H9 (cell line): ENCODE data around the gene FMN1. TPM values are rescaled to one million over a fixed set of nuclear protein-coding genes. Genes with fewer than 3 reads are reported as not detected.

ENCODE experiments used
- DNase-seq: peaks from one replicate; pipeline ENCODE4 v3.0.0-alpha.2; 2017
- H2AFZ ChIP-seq: one replicate; pipeline ENCODE4 v1.6.1; 2013; ENCODE audit warnings: mild to moderate bottlenecking, low read length, control low read depth, moderate library complexity
- H2AK5ac ChIP-seq: 2 replicates; pipeline ENCODE4 v1.6.1; 2013; ENCODE audit warnings: low read length, control low read depth, mixed read lengths; ENCODE audit not compliant: insufficient read length
- H2BK120ac ChIP-seq: one replicate; pipeline ENCODE4 v1.6.1; 2013; ENCODE audit warnings: low read depth, mild to moderate bottlenecking, low read length, control low read depth, inconsistent platforms; ENCODE audit not compliant: poor library complexity, severe bottlenecking
- H2BK12ac ChIP-seq: 2 replicates; pipeline ENCODE4 v1.6.1; 2013; ENCODE audit warnings: low read length, control low read depth, mixed read lengths, low read depth; ENCODE audit not compliant: insufficient read length
- H2BK15ac ChIP-seq: 2 replicates; pipeline ENCODE4 v1.6.1; 2013; ENCODE audit warnings: low read depth, low read length, control low read depth
- H2BK20ac ChIP-seq: one replicate; pipeline ENCODE4 v1.6.1; 2013; ENCODE audit warnings: low read depth, mild to moderate bottlenecking, low read length, control low read depth, inconsistent platforms; ENCODE audit not compliant: poor library complexity, severe bottlenecking
- H2BK5ac ChIP-seq: 2 replicates; pipeline ENCODE4 v1.6.1; 2013; ENCODE audit warnings: low read length, control low read depth, mixed read lengths; ENCODE audit not compliant: insufficient read length
- H3K14ac ChIP-seq: 2 replicates; pipeline ENCODE4 v1.6.1; 2013; ENCODE audit warnings: low read length, control low read depth; ENCODE audit not compliant: insufficient read depth
- H3K18ac ChIP-seq: 2 replicates; pipeline ENCODE4 v1.6.1; 2013; ENCODE audit warnings: low read depth, mild to moderate bottlenecking, mixed read lengths, low read length, control low read depth; ENCODE audit not compliant: insufficient read length
- H3K23ac ChIP-seq: 2 replicates; pipeline ENCODE4 v1.6.1; 2013; ENCODE audit warnings: low read length, control low read depth, mixed read lengths, low read depth; ENCODE audit not compliant: insufficient read length
- H3K23me2 ChIP-seq: 2 replicates; pipeline ENCODE4 v1.6.1; 2013; ENCODE audit warnings: low read depth, mild to moderate bottlenecking, mixed read lengths, low read length, control low read depth; ENCODE audit not compliant: insufficient read length, poor library complexity, severe bottlenecking
- H3K27ac ChIP-seq: 2 replicates; pipeline ENCODE4 v1.5.1; 2013; ENCODE audit warnings: low read length, control low read depth, mixed read lengths, low read depth; ENCODE audit not compliant: insufficient read length
- H3K27me3 ChIP-seq: 2 replicates; pipeline ENCODE4 v1.6.1; 2013; ENCODE audit warnings: low read length, control low read depth, inconsistent platforms; ENCODE audit not compliant: insufficient read depth
- H3K4ac ChIP-seq: 2 replicates; pipeline ENCODE4 v1.6.1; 2013; ENCODE audit warnings: low read depth, mild to moderate bottlenecking, control low read depth, inconsistent platforms, low read length, moderate library complexity
- H3K4me1 ChIP-seq: 2 replicates; pipeline ENCODE4 v1.6.1; 2013; ENCODE audit warnings: low read length, control low read depth, inconsistent platforms; ENCODE audit not compliant: insufficient read depth
- H3K4me2 ChIP-seq: 2 replicates; pipeline ENCODE4 v1.6.1; 2013; ENCODE audit warnings: low read length, control low read depth, mixed read lengths; ENCODE audit not compliant: insufficient read length, insufficient read depth
- H3K56ac ChIP-seq: 2 replicates; pipeline ENCODE4 v1.6.1; 2013; ENCODE audit warnings: low read depth, mild to moderate bottlenecking, mixed read lengths, low read length, control low read depth; ENCODE audit not compliant: insufficient read length
- H3K79me1 ChIP-seq: 2 replicates; pipeline ENCODE4 v1.6.1; 2013; ENCODE audit warnings: low read depth, mild to moderate bottlenecking, moderate library complexity, low read length, control low read depth, inconsistent platforms; ENCODE audit not compliant: insufficient read depth, poor library complexity, severe bottlenecking
- H3K79me2 ChIP-seq: 2 replicates; pipeline ENCODE4 v1.6.1; 2013; ENCODE audit warnings: low read length, control low read depth, inconsistent platforms; ENCODE audit not compliant: insufficient read depth
- H3K9ac ChIP-seq: 2 replicates; pipeline ENCODE4 v1.6.1; 2013; ENCODE audit warnings: low read length, control low read depth, mixed read lengths; ENCODE audit not compliant: insufficient read length; ENCODE audit errors: extremely low read depth
- H3K9me3 ChIP-seq: one replicate; pipeline ENCODE4 v1.6.1; 2013; ENCODE audit warnings: low read depth, low read length, inconsistent platforms; ENCODE audit not compliant: control insufficient read depth
- H3T11ph ChIP-seq: one replicate; pipeline ENCODE4 v1.6.1; 2013; ENCODE audit warnings: mild to moderate bottlenecking, low read length, control low read depth, inconsistent platforms
- H4K20me1 ChIP-seq: one replicate; pipeline ENCODE4 v1.6.1; 2013; ENCODE audit not compliant: control insufficient read depth, insufficient read length, insufficient read depth
- H4K5ac ChIP-seq: 2 replicates; pipeline ENCODE4 v1.6.1; 2013; ENCODE audit warnings: low read depth, mild to moderate bottlenecking, mixed read lengths, low read length, control low read depth; ENCODE audit not compliant: insufficient read length
- H4K8ac ChIP-seq: replicated peaks from 2 replicates; pipeline ENCODE4 v1.6.1; 2013; ENCODE audit warnings: low read length, control low read depth, mixed read lengths, low read depth; ENCODE audit not compliant: insufficient read length
- H4K91ac ChIP-seq: 2 replicates; pipeline ENCODE4 v1.6.1; 2013; ENCODE audit warnings: low read depth, mild to moderate bottlenecking, moderate library complexity, mixed read lengths, low read length, control low read depth; ENCODE audit not compliant: insufficient read length
- H3K27ac Mint-ChIP-seq, 3 experiments: 2 replicates in 2 of 3; 3 replicates in 1 of 3; pipeline ENCODE4 v1.8.0; 2020 to 2021; ENCODE audit warnings: mixed read lengths in 3 of 3, mild to moderate bottlenecking in 1 of 3, moderate library complexity in 1 of 3
- H3K27me3 Mint-ChIP-seq: 2 replicates; pipeline ENCODE4 v1.8.0; 2021; ENCODE audit warnings: low read depth, mild to moderate bottlenecking, moderate library complexity, mixed read lengths
- H3K36me3 Mint-ChIP-seq, 3 experiments: 2 replicates in 2 of 3; 3 replicates in 1 of 3; pipeline ENCODE4 v1.8.0; 2020 to 2021; ENCODE audit warnings: low read depth in 3 of 3, mixed read lengths in 3 of 3; ENCODE audit not compliant: insufficient read depth in 1 of 3
- H3K4me1 Mint-ChIP-seq, 2 experiments: 2 replicates each; pipeline ENCODE4 v1.8.0; 2020; ENCODE audit warnings: mixed read lengths in 2 of 2
- H3K4me3 Mint-ChIP-seq, 2 experiments: 2 replicates in 1 of 2; 3 replicates in 1 of 2; pipeline ENCODE4 v1.8.0; 2020 to 2021; ENCODE audit warnings: mild to moderate bottlenecking in 2 of 2, mixed read lengths in 2 of 2, moderate library complexity in 1 of 2
- H3K9me3 Mint-ChIP-seq, 2 experiments: 2 replicates in 1 of 2; 3 replicates in 1 of 2; pipeline ENCODE4 v1.8.0; 2020; ENCODE audit warnings: mild to moderate bottlenecking in 2 of 2, mixed read lengths in 2 of 2, moderate library complexity in 1 of 2
- CTCF ChIP-seq: fragments of 200-600 bp; sonication (generic); conservative IDR thresholded peaks from 3 replicates; pipeline ENCODE4 v1.8.0; 2021; ENCODE audit warnings: antibody characterized with exemption, mild to moderate bottlenecking
- WGBS: extraction: QIAGEN DNeasy Blood & Tissue Kit; methylation state at CpG from one replicate; pipeline ENCODE4 v1.1.7; 2013; ENCODE audit warnings: missing lambda C conversion rate, low lambda C conversion rate, mixed read lengths; ENCODE audit not compliant: insufficient read length; ENCODE audit errors: extremely low coverage; 5-methylcytosine and 5-hydroxymethylcytosine counted together
- total RNA-seq: library from RNA; stranded (reverse); gene quantifications from 2 replicates; pipeline ENCODE4 v1.2.1, GENCODE V29; 2021

FMN1 gene
- total RNA-seq, 1 experiment from 2014 or later: 1.9 TPM

DNA sequence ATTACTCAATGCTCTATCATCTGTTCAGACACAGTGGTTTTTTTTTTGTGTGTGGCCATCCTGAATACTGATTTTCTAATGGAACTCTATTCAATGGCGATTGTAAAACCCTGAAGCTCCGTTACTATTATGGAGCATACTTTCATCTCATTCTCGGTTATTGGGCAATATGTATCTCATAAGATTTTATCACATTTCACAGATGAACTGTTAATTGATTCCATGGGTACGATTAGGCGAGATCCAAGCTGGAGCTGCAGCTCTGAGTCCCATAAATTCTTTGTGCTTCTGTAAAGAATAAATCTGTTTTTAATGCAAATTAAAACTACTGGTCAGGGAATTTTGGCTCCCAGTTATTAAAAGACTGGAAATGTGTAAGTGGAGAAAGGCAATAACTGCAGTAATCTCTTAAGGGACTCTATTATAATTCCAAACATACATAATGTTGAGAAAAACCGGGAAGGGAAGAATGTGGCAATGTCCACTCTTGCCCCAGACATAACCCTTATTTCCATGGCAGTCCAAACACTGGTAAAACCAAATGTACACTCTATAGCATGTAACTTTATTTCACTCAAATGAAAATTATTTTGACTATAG lies 394.5 kb downstream of the FMN1 start:
- no peak overlapping the region for H3K14ac ChIP-seq
- H2BK120ac ChIP-seq: no peak overlapping the region
- H3K79me2 ChIP-seq: no peaks in the 10 kb centered on the region
- H3K18ac ChIP-seq: no peak overlapping the region
- H4K20me1 ChIP-seq: no peaks in the 10 kb centered on the region
- H4K8ac ChIP-seq: no peak overlapping the region
- TF ChIP-seq CTCF: no peak
- no peak overlapping the region for H3K56ac ChIP-seq
- no peak overlapping the region for H4K5ac ChIP-seq
- no peaks in the 10 kb centered on the region for H3K9me3 ChIP-seq
- no CpG with 5 or more reads among the region's 6 CpGs for WGBS
- H2BK12ac ChIP-seq: no peak overlapping the region
- H3K27ac ChIP-seq: no peak overlapping the region
- H3K4me2 ChIP-seq: no peak overlapping the region
- Mint-ChIP-seq H3K36me3 (no peaks in the 10 kb centered on the region), H3K4me1 (no peaks in the 10 kb centered on the region), H3K9me3 (no peaks in the 10 kb centered on the region; a peak in 1 of 5 replicates), H3K27ac (no peak overlapping the region), H3K27me3 (no peaks in the 10 kb centered on the region), H3K4me3 (no peak overlapping the region)
- H3T11ph ChIP-seq: no peak overlapping the region
- no peak overlapping the region for H3K9ac ChIP-seq
- H2AK5ac ChIP-seq: no peak overlapping the region
- no peak overlapping the region for H4K91ac ChIP-seq
- no peaks in the 10 kb centered on the region for H3K27me3 ChIP-seq
- no peak overlapping the region for H2BK5ac ChIP-seq
- no peak overlapping the region for H2BK15ac ChIP-seq
- H2BK20ac ChIP-seq: no peak overlapping the region
- DNase-seq: no peak
- H2AFZ ChIP-seq: no peak overlapping the region
- no peaks in the 10 kb centered on the region for H3K79me1 ChIP-seq
- no peak overlapping the region for H3K4ac ChIP-seq
- no peaks in the 10 kb centered on the region for H3K23me2 ChIP-seq
- H3K4me1 ChIP-seq: no peaks in the 10 kb centered on the region
- no peak overlapping the region for H3K23ac ChIP-seq
